Skeletal muscle tissue (tissue), 4 donors: ENCODE data around the gene SDCCAG8. TPM values are rescaled to one million over a fixed set of nuclear protein-coding genes. Genes with fewer than 3 reads are reported as not detected.

Experiments used
- H3K27ac ChIP-seq: one replicate; pipeline ENCODE4 v1.7.0; 2013; ENCODE audit warnings: mild to moderate bottlenecking, low read depth, low read length, inconsistent platforms
- H3K27me3 ChIP-seq, 3 donors: one replicate each; pipeline ENCODE4 v1.7.0; 2013; ENCODE audit warnings: low read length in 3 of 3; ENCODE audit not compliant: control insufficient read depth in 3 of 3, insufficient read depth in 3 of 3
- H3K36me3 ChIP-seq, 3 donors: one replicate each; pipeline ENCODE4 v1.7.0; 2013; ENCODE audit warnings: low read length in 3 of 3; ENCODE audit not compliant: control insufficient read depth in 3 of 3, insufficient read depth in 3 of 3
- H3K4me1 ChIP-seq, 3 donors: one replicate each; pipeline ENCODE4 v1.7.0; 2013; ENCODE audit warnings: low read length in 3 of 3, mild to moderate bottlenecking in 3 of 3; ENCODE audit not compliant: control insufficient read depth in 3 of 3, insufficient read depth in 3 of 3
- H3K4me3 ChIP-seq, 3 donors: one replicate each; pipeline ENCODE4 v1.7.0; 2013; ENCODE audit warnings: low read length in 3 of 3
- H3K9ac ChIP-seq, 3 donors: one replicate each; pipeline ENCODE4 v1.7.0; 2013; ENCODE audit warnings: low read length in 3 of 3, mild to moderate bottlenecking in 3 of 3, moderate library complexity in 2 of 3, low read depth in 1 of 3
- H3K9me3 ChIP-seq, 3 donors: one replicate each; pipeline ENCODE4 v1.7.0; 2013; ENCODE audit warnings: low read length in 3 of 3; ENCODE audit not compliant: control insufficient read depth in 3 of 3
- total RNA-seq: library from RNA; depleted of rRNA; stranded (reverse); fragments of >200 nt; gene quantifications from one replicate; pipeline ENCODE4 v1.2.3, GENCODE V29; 2014
- donor health status: Osteomylitis.

Gene SDCCAG8
- total RNA-seq, 1 donor from 2014 or later: 71.5 TPM

DNA sequence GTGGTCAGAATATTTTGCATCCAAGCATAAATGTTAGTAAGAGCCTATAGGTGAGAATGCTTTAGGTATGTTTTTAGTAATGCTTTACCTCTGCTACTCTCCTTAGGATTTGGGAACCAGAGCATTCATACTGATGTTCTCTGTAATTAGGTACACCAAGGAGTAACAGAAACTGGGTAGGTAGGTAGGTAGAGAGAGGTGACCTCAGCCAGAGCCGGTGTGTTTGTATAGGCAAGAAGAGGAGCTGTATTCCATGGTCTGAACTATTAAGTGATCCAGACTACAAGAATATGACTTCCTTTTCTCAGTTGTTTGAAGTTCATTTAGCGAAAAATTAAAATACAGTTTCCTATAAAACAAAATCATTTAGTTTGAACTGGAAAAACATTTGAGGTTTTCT, 108.5 kb downstream of the SDCCAG8 start:
- Histone ChIP-seq H3K4me3 (no peak overlapping the region), H3K4me1 (no peaks in the 10 kb centered on the region), H3K36me3 (peaks cover 0 to 3% (median 2%) of the 10 kb centered on the region in 3 donors), H3K27me3 (no peaks in the 10 kb centered on the region), H3K27ac (no peak overlapping the region), H3K9me3 (no peaks in the 10 kb centered on the region), H3K9ac (no peak overlapping the region)

DNA sequence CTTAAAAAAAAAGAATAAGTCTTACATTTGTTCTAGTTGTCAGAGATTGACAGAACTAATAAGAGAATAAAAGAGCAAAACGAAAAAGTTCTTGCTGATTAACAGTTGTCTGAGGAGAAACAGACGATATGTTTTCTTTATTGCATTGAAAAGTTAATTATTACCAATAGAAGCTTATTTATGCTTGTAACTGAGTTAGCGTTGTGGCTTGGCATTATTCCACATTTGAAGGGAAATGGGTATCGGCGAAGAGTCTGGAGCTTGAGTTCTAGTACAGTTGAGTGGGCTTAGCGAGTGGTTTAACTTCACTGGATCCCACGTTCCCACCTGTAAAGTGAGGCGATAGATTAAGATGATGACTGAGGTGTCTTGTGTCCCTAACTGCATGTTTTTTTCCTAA, 109.0 kb downstream of the SDCCAG8 start:
- peaks cover 0 to 3% (median 0%) of the 10 kb centered on the region in 3 donors for H3K36me3 ChIP-seq
- H3K27me3 ChIP-seq: no peaks in the 10 kb centered on the region
- no peaks in the 10 kb centered on the region for H3K9me3 ChIP-seq
- no peak overlapping the region for H3K4me3 ChIP-seq
- no peak overlapping the region for H3K27ac ChIP-seq
- H3K9ac ChIP-seq: no peak overlapping the region
- no peaks in the 10 kb centered on the region for H3K4me1 ChIP-seq

DNA sequence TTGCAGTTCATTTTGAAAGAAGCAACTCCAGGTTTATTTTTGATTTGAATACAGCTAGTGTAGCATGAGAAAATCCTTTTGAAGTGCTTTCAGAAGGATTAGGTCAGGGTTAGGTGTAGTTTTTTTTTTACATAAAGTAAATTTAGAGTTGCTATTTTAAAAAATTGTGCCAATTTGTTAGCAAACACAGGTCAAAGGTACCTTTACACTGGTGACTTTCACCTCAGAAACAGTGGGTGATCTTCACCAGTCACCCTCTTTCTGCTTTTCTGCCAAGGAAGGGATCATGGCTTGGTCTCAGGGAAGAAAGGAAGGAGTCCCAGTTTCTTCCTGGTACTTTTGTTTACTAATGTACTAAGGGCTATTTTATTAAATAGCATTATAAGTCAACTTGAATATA, 111.5 kb downstream of the SDCCAG8 start:
- Histone ChIP-seq H3K9me3 (no peaks in the 10 kb centered on the region), H3K27me3 (no peaks in the 10 kb centered on the region), H3K4me1 (no peaks in the 10 kb centered on the region), H3K4me3 (no peak overlapping the region), H3K27ac (no peak overlapping the region), H3K36me3 (peaks cover 0 to 3% (median 0%) of the 10 kb centered on the region in 3 donors), H3K9ac (no peak overlapping the region)

DNA sequence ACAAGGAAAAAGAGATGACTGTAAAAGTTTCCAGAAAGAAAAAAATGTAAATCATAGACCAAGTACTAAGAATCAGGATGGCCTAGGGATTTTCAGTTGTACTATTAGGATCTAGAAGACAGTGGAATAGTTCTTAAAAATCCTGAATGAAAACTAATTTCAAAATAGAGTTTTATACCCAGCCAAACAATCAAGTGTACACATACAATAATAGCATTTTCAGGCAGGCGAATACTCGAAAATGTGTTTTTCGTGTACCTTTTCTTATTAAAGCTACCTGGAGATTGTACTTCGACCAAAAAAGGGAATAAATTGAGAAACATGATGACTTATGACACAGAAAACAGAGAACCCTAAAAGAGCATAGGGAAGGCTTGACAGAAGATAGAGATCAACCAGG, 118.6 kb downstream of the SDCCAG8 start:
- H3K9ac ChIP-seq: no peak overlapping the region
- H3K4me3 ChIP-seq: no peak overlapping the region
- H3K27ac ChIP-seq: no peak overlapping the region
- H3K36me3 ChIP-seq: peaks cover 3 to 9% (median 7%) of the 10 kb centered on the region in 3 donors
- no peaks in the 10 kb centered on the region for H3K9me3 ChIP-seq
- peaks cover 5 to 9% (median 9%) of the 10 kb centered on the region in 3 donors for H3K4me1 ChIP-seq
- no peaks in the 10 kb centered on the region for H3K27me3 ChIP-seq

DNA sequence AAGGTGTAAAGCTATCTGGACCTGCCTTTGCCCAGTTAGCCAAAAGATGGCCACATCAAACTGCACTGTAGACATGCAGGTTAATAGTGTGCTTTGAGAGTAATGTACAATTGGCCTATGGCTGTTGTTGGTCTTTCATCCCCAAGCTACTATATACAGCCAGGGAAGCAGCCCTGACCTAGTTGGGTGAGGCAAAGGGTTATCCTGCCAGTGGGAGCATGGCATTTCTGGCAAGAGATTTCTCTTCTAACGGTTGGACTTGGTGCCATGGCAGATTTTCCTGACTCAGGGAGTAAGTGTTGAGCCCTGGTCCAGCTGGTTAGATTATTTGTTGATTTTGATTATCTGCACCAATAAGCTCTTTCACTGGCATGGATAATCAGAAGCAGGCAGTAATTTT, 119.8 kb downstream of the SDCCAG8 start:
- H3K27me3 ChIP-seq: no peaks in the 10 kb centered on the region
- H3K4me3 ChIP-seq: no peak overlapping the region
- no peaks in the 10 kb centered on the region for H3K9me3 ChIP-seq
- H3K36me3 ChIP-seq: peaks cover 2 to 10% (median 10%) of the 10 kb centered on the region in 3 donors
- H3K9ac ChIP-seq: no peak overlapping the region
- peaks cover 5 to 9% (median 9%) of the 10 kb centered on the region in 3 donors for H3K4me1 ChIP-seq
- H3K27ac ChIP-seq: no peak overlapping the region

DNA sequence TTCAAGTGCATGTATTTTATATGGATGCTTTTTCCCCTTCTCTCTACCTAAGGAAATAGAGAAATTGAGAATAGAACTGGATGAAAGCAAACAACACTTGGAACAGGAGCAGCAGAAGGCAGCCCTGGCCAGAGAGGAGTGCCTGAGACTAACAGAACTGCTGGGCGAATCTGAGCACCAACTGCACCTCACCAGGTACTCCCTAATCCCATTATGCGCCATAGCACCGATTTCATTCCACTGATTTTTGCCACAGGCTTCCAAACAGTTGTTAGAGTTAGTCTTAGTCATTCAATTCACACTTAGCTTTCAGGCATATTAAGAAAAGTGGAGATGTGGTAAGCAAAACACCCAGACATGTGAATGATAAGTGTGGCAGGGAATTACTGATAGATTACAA, 122.8 kb downstream of the SDCCAG8 start:
- H3K9me3 ChIP-seq: no peaks in the 10 kb centered on the region
- peaks cover 2 to 15% (median 10%) of the 10 kb centered on the region in 3 donors for H3K36me3 ChIP-seq
- no peaks in the 10 kb centered on the region for H3K27me3 ChIP-seq
- peaks cover 5 to 9% (median 9%) of the 10 kb centered on the region in 3 donors for H3K4me1 ChIP-seq
- no peak overlapping the region for H3K4me3 ChIP-seq
- H3K27ac ChIP-seq: no peak overlapping the region
- H3K9ac ChIP-seq: no peak overlapping the region

DNA sequence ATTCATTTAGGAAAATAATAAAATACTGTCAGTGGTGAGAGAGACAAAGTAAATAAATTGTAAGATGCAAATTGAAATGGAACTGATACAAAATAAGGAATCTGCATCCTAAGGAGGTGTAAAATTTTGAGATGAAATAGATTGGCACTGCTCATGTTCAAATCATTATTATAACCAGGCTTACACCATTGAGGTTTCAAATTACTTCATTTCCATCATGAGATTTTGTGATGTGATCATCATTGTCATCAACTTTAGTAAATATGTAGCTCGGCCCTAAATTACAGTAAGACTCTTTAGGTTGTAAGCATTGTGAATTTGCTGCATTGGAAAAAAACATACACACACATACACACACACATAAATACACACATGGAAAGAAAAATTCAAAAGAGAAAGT, 123.4 kb downstream of the SDCCAG8 start:
- H3K4me3 ChIP-seq: no peak overlapping the region
- H3K9me3 ChIP-seq: no peaks in the 10 kb centered on the region
- no peak overlapping the region for H3K9ac ChIP-seq
- H3K4me1 ChIP-seq: peaks cover 5 to 9% (median 9%) of the 10 kb centered on the region in 3 donors
- peaks cover 2 to 15% (median 10%) of the 10 kb centered on the region in 3 donors for H3K36me3 ChIP-seq
- no peaks in the 10 kb centered on the region for H3K27me3 ChIP-seq
- H3K27ac ChIP-seq: no peak overlapping the region

DNA sequence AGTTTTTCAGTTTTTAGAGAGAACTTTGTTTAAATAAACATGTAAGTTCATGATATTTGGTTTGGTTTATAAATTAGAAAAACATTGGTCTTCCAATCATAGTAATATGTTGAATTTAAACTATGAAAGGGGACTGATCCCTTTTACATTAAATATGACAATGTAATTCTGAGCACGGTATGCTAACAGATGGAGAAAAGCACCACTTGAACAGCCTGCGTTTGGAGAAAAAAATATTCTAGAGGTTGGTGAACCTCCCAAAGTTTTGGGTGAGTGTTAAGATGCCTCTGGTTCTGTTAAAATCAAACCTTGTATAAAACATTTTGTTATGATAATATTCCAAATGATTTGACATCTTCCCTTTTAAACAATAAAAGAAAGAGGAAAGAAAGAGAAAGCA, 123.9 kb downstream of the SDCCAG8 start:
- Histone ChIP-seq H3K9ac (no peak overlapping the region), H3K4me3 (no peak overlapping the region), H3K9me3 (no peaks in the 10 kb centered on the region), H3K36me3 (peaks cover 2 to 15% (median 10%) of the 10 kb centered on the region in 3 donors), H3K27me3 (no peaks in the 10 kb centered on the region), H3K27ac (no peak overlapping the region), H3K4me1 (peaks cover 5 to 9% (median 9%) of the 10 kb centered on the region in 3 donors)

DNA sequence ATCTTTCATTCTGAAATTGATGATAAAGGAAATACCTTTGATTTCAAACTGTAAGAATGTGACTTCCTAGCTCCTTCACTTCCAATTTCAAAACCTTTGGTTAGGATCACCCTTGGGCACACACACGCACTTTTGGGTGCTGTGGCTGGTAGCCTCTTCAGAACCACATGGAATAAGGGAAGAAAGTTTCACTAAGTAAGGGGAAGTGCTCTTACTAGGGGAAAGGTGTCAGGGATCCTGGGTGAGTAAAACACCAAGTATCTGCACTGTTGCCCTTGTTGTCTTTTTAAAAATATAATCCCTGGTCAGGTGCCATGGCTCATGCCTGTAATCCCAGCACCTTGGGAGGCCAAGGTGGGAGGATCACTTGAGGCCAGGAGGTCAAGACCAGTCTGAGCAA, 132.4 kb downstream of the SDCCAG8 start:
- H3K9ac ChIP-seq: no peak overlapping the region
- peaks cover 0 to 5% (median 0%) of the 10 kb centered on the region in 3 donors for H3K36me3 ChIP-seq
- no peak overlapping the region for H3K4me3 ChIP-seq
- no peak overlapping the region for H3K27ac ChIP-seq
- H3K27me3 ChIP-seq: no peaks in the 10 kb centered on the region
- H3K9me3 ChIP-seq: no peaks in the 10 kb centered on the region
- peaks cover 0 to 7% (median 3%) of the 10 kb centered on the region in 3 donors for H3K4me1 ChIP-seq

DNA sequence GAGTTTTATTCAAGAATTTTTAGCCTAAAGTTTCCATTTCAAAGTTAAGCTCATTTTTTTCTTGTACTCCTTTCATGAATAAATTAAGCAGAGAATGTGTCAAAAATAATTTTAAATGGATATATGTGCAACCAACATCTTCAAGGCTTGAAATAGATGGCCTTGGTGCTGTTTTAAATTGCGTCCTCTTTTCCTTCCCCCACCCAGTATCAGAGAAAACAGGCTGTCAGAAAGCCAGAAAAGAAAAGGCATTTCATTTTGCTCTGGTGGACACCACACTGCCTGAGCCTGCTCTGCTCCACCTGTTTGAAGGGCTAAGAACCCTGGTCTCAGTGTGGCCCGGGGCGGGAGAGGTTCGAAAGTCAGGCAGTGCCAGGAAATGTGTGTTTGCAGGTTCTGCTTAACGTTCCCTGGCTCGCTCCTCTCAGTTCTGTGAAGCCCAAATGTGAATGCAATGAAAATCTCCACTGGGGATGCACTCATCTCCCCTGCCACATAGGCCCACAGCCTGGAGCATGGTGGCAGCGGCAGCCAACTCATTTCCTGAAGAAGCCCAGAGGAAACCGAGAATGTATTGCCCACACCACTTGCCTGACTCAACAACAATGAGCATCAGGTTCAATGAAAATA, 134.4 kb downstream of the SDCCAG8 start:
- no peak overlapping the region for H3K9ac ChIP-seq

More for the DNA sequence above, 134.4 kb downstream of the SDCCAG8 start:
- H3K27ac ChIP-seq: no peak overlapping the region
- peaks cover 0 to 5% (median 1%) of the 10 kb centered on the region in 3 donors for H3K36me3 ChIP-seq
- peaks cover 6 to 12% (median 6%) of the 10 kb centered on the region in 3 donors for H3K4me1 ChIP-seq
- H3K27me3 ChIP-seq: no peaks in the 10 kb centered on the region
- H3K9me3 ChIP-seq: no peaks in the 10 kb centered on the region
- H3K4me3 ChIP-seq: no peak overlapping the region
